Measurements from ENCODE around the gene SHANK3.

SHANK3 gene

DNA sequence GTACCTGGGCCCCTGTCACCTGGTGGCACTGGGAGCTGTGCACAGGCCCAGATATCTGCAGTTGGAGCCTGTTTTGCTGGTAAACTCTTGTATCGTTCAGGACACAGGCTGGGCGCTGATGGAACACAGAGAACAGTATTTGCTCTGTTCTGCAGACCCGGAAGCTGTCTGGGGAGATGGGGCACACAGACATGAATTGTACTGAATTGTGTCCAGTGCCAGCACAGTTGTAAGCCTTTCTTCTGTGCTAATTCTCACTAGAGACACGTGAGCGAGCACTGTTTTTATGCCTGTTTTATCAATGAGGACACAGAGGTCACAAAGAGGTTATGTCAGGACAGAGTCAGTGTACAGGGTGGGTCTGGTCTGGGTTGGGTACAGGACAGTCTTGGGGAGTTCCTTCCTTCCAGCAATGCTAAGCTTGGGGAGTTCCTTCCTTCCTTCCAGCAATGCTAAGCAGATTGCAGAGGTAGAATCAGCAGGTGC is 41.0 kb downstream of the SHANK3 start:
- DNase-seq (ENCODE audit: low read depth) = no peak

DNA sequence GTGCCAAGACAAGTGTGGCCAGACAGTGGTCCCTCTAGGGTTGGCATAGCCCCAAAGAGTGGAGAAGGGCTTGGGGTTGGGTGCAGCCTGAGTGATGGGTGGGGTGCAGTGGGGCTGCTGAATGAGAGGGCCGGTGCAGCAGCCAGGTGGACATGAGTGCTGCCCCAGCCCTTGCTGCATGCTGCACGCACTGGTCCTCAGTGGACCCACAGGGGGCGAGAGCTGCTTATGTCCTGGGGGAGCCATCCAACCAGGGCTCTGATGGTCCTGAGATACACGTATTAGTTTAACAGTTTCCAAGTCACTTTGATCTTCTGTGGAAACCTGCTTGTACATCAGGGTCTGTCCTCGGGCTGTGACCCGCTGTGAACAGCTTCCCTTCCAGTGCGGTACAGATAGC is 41.5 kb downstream of the SHANK3 start:
- no peak for DNase-seq (ENCODE audit: low read depth)

DNA sequence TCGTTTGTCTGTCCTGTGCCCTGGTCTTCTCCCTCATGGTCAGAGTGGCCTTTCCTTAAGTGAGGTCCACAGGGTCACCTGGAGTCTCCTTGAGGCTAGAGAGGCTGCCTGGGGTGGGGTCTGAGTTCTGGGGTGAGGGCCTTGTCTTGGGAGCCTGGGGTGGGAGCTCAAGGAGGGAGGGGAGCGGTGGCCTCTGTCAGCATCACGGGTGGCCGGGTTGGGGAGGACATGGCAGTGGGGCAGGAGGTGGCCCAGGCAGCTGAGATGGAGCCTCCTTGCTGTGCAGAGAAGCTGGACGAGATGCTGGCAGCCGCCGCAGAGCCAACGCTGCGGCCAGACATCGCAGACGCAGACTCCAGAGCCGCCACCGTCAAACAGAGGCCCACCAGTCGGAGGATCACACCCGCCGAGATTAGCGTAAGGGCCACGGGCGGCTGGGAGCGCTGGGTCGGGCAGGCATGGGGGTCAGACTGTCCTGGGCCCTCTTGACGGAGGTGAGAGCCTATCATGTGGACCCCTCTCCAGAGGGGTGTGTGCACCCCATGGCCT is 42.1 kb downstream of the SHANK3 start:
- DNase-seq (ENCODE audit: low read depth) = no peak

DNA sequence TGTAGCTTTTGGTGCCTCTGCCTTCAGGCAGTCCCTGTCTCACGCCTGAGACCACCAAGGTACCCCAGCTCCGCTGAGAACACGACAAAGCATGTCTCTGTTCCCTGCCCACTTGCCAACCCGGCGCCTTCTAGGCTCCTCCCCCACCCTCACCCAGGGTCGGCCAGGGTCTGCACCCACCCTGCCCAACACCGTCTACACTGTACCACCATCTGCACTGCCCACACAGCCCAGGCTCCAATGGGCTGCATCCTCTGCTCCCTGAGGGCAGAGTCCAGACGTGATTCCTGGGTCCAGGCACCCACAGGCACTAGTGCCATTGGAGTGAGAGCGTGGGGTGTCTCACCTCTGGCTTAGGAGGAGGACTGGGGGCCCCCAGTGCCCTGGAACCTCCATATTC is 42.6 kb downstream of the SHANK3 start:
- DNase-seq (ENCODE audit: low read depth) = no peak

DNA sequence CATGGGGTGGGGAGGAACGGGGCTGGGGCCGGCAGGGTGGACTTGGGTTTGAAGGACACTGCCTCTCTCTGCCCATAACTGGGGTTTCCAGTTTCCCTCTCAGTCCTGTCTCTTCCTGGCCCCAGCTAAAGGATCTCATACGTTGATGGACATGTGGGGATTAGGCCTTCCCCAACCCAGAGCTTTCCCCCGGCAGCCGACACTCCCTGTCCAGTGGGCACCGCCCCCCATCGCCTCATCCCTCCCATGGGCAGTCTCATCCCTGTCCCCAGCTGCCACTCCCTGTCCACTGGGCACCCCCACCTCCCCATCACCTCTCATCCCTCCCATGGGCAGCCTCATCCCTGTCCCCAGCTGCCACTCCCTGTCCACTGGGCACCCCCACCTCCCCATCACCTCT is 43.2 kb downstream of the SHANK3 start:
- DNase-seq (ENCODE audit: low read depth) = no peak

DNA sequence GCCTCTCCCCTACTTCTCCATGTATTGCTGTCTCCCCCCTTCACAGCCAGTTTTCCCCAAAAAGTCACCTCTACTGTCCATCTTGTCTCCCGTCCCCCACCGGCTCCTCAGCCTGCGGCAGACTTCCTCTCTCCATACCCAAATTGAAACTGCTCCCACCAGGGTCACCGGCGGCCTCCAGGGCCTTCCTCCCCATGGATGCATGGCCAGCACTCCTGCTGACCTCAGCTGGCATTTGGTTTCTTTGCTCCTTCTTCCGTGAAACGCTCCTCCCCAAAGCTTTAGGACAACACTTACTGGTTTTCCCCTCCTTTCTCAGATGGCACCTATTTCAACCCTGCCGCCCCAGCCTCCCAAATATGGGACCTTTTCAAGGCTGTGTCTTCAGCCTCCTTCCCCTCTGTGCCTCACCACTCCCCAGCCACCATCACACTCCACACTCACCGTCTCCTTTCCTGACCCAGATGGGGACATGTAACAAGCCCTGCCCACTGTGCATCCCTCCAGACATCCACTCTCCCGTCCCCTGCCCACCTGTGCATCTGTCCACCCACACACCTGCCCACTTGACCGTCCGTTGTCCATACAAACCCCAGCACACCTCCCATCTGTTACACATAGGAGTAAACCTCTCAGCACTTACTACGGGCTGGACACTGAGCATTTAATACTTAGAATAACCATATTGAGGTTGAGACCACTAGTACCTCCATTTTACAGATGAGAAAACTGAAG is 43.8 kb downstream of the SHANK3 start:
- no peak for DNase-seq (ENCODE audit: low read depth)

DNA sequence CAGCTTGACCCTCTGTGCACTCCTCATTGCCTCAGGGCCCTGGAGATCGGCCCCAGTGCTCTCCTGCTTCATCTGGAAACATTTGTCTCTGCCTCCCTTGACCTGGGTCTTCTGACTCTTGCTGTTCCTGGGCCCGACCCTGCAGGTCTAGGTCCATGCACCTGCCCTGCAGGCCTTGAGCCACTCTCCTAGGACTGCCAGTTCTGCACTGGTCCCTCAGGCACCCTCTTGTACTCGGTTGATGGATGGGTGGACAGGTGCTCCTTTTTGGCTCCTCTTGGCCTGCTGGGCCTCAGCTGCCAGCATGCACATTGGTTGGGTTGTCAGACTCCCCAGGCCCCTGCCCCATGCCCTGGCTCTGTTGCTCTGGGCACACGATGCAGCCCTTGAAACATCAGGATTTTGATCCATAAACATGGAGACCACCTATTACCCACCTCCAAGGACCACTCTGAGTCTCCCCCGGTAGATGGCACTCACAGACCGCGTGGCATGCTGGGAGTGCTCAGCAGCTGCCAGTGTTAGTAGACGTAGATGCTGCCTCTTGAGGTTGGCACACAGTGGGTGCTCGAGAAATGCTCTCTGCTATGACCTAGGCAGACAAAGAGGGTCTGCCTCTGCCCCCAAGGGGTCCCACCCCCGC is 45.2 kb downstream of the SHANK3 start:
- DNase-seq (ENCODE audit: low read depth) = no peak

DNA sequence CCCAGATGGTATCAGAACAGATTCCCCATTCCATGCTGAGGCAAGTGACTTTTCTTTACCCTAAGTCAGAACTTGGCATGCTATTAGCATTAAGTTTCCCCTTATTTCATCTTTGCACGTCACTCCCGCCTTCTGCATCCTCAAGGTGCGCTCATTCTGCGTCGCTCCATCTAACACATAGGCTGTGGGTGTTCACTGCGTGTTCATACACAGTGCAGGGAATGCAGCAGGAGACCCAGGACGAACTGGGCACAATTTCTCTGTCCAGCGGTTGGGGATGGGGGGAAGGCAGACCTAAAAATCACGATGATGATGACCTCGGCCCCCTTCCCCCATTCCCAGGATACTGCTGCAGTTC is 45.7 kb downstream of the SHANK3 start:
- DNase-seq (ENCODE audit: low read depth) = no peak

DNA sequence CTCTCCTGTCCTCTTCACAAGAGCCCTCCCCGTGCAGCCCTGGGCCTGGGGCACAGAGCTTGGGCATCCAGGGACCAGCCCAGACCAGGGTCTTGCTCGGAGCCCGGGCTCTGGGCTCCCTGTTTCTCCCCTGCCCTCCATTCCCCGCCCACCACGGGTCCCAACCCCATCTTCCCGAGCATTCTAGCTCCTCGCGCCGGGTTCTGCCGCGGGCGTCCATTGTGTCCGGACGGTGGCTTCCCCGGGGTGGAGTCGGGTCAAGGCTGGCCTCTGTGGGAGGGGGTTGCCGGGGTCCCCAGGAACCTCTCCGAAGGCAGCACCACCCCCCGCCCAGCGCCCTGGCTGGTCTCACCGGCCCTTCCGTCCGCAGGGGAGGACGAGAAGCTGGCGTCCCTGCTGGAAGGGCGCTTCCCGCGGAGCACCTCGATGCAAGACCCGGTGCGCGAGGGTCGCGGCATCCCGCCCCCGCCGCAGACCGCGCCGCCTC is 47.2 kb downstream of the SHANK3 start:
- DNase-seq (ENCODE audit: low read depth) = no peak

DNA sequence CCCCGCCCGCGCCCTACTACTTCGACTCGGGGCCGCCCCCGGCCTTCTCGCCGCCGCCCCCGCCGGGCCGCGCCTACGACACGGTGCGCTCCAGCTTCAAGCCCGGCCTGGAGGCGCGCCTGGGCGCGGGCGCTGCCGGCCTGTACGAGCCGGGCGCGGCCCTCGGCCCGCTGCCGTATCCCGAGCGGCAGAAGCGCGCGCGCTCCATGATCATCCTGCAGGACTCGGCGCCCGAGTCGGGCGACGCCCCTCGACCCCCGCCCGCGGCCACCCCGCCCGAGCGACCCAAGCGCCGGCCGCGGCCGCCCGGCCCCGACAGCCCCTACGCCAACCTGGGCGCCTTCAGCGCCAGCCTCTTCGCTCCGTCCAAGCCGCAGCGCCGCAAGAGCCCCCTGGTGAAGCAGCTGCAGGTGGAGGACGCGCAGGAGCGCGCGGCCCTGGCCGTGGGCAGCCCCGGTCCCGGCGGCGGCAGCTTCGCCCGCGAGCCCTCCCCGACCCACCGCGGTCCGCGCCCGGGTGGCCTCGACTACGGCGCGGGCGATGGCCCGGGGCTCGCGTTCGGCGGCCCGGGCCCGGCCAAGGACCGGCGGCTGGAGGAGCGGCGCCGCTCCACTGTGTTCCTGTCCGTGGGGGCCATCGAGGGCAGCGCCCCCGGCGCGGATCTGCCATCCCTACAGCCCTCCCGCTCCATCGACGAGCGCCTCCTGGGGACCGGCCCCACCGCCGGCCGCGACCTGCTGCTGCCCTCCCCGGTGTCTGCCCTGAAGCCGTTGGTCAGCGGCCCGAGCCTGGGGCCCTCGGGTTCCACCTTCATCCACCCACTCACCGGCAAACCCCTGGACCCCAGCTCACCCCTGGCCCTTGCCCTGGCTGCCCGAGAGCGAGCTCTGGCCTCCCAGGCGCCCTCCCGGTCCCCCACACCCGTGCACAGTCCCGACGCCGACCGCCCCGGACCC is 48.0 kb downstream of the SHANK3 start:
- no peak for DNase-seq (ENCODE audit: low read depth)

DNA sequence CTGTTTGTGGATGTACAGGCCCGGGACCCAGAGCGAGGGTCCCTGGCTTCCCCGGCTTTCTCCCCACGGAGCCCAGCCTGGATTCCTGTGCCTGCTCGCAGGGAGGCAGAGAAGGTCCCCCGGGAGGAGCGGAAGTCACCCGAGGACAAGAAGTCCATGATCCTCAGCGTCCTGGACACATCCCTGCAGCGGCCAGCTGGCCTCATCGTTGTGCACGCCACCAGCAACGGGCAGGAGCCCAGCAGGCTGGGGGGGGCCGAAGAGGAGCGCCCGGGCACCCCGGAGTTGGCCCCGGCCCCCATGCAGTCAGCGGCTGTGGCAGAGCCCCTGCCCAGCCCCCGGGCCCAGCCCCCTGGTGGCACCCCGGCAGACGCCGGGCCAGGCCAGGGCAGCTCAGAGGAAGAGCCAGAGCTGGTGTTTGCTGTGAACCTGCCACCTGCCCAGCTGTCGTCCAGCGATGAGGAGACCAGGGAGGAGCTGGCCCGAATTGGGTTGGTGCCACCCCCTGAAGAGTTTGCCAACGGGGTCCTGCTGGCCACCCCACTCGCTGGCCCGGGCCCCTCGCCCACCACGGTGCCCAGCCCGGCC is 48.7 kb downstream of the SHANK3 start:
- DNase-seq (ENCODE audit: low read depth) = no peak

DNA sequence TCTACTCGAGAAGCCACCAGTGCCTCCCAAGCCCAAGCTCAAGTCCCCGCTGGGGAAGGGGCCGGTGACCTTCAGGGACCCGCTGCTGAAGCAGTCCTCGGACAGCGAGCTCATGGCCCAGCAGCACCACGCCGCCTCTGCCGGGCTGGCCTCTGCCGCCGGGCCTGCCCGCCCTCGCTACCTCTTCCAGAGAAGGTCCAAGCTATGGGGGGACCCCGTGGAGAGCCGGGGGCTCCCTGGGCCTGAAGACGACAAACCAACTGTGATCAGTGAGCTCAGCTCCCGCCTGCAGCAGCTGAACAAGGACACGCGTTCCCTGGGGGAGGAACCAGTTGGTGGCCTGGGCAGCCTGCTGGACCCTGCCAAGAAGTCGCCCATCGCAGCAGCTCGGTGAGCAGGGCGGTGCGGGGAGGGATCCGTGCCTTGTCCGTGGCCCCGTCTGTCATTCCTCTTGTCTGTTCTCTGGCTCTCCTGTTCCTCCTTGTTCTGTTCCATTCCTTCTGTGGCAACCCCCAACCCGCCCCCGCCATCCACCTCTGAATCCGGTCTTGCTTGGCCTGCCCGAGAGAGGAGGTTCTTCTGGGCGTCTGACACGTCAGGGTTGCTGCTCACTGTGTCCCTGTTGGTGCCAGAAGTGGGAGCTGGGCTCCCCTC is 49.6 kb downstream of the SHANK3 start:
- no peak for DNase-seq (ENCODE audit: low read depth)
